HepG2 (cell line): ENCODE measurements around the gene RMRP. TPM values are rescaled to one million over a fixed set of nuclear protein-coding genes. Genes with fewer than 3 reads are reported as not detected.

Experiments
- ARNTL ChIP-seq: sonication (generic); formaldehyde crosslinking; IDR thresholded peaks from 2 replicates; pipeline ENCODE4 v1.4.0; 2020; ENCODE audit warnings: mild to moderate bottlenecking, missing genetic modification reagents
- ATF5 ChIP-seq: sonication (generic); formaldehyde crosslinking; IDR thresholded peaks from 2 replicates; pipeline ENCODE4 v1.4.0; 2020; ENCODE audit warnings: mild to moderate bottlenecking, low read depth, missing genetic modification reagents
- ATRX ChIP-seq: sonication (generic); formaldehyde crosslinking; IDR thresholded peaks from 2 replicates; pipeline ENCODE4 v1.4.0; 2020; ENCODE audit warnings: missing genetic modification reagents, borderline replicate concordance
- GMEB1 ChIP-seq: sonication (generic); formaldehyde crosslinking; IDR thresholded peaks from 2 replicates; pipeline ENCODE4 v1.5.1; 2020; ENCODE audit warnings: missing genetic modification reagents, mild to moderate bottlenecking, borderline replicate concordance
- KDM2A ChIP-seq: sonication (generic); formaldehyde crosslinking; IDR thresholded peaks from 2 replicates; pipeline ENCODE4 v1.4.0; 2020; ENCODE audit warnings: low read depth, missing genetic modification reagents, borderline replicate concordance
- MAFF ChIP-seq: IDR thresholded peaks from 2 replicates; pipeline ENCODE4 v1.6.1; 2011; ENCODE audit warnings: low read depth, low read length, improper control_type of control experiment
- MXI1 ChIP-seq: IDR thresholded peaks from 3 replicates; pipeline ENCODE4 v1.6.1; 2012; ENCODE audit warnings: low read depth, low read length, inconsistent platforms, borderline replicate concordance
- MYNN ChIP-seq: sonication (generic); formaldehyde crosslinking; IDR thresholded peaks from 2 replicates; pipeline ENCODE4 v1.4.0; 2020; ENCODE audit warnings: mild to moderate bottlenecking, low read depth, missing genetic modification reagents
- MYPOP ChIP-seq: sonication (generic); formaldehyde crosslinking; IDR thresholded peaks from 2 replicates; pipeline ENCODE4 v1.8.1; 2023; ENCODE audit warnings: mild to moderate bottlenecking, moderate library complexity, missing genetic modification reagents
- NCOA2 ChIP-seq: sonication (generic); formaldehyde crosslinking; IDR thresholded peaks from 2 replicates; pipeline ENCODE4 v1.8.0; 2022; ENCODE audit warnings: inconsistent platforms
- PCBP1 ChIP-seq: fragments of 200-400 bp; formaldehyde crosslinking; IDR thresholded peaks from 2 replicates; pipeline ENCODE4 v1.6.1; 2017; ENCODE audit warnings: mild to moderate bottlenecking, low read depth, low read length, borderline replicate concordance
- SIX1 ChIP-seq: sonication (generic); formaldehyde crosslinking; IDR thresholded peaks from 2 replicates; pipeline ENCODE4 v1.4.0; 2020; ENCODE audit warnings: missing genetic modification reagents, borderline replicate concordance
- TBX2 ChIP-seq: sonication (generic); formaldehyde crosslinking; IDR thresholded peaks from 2 replicates; pipeline ENCODE4 v1.5.0; 2020; ENCODE audit warnings: missing genetic modification reagents, mild to moderate bottlenecking, borderline replicate concordance
- TOPORS ChIP-seq: sonication (generic); formaldehyde crosslinking; IDR thresholded peaks from 2 replicates; pipeline ENCODE4 v1.8.0; 2023; ENCODE audit warnings: mild to moderate bottlenecking, missing genetic modification reagents
- ZMAT5 ChIP-seq: sonication (generic); formaldehyde crosslinking; IDR thresholded peaks from 2 replicates; pipeline ENCODE4 v1.5.0; 2020; ENCODE audit warnings: mild to moderate bottlenecking, low read depth, missing genetic modification reagents, borderline replicate concordance
- ZNF251 ChIP-seq: sonication (generic); formaldehyde crosslinking; IDR thresholded peaks from 2 replicates; pipeline ENCODE4 v1.9.0; 2021; ENCODE audit warnings: mild to moderate bottlenecking, missing genetic modification reagents
- ZNF317 ChIP-seq: sonication (generic); formaldehyde crosslinking; IDR thresholded peaks from 2 replicates; pipeline ENCODE4 v1.5.0; 2020; ENCODE audit warnings: mild to moderate bottlenecking, missing genetic modification reagents
- ZNF333 ChIP-seq: sonication (generic); formaldehyde crosslinking; IDR thresholded peaks from 2 replicates; pipeline ENCODE4 v1.4.0; 2020; ENCODE audit warnings: mild to moderate bottlenecking, missing genetic modification reagents, borderline replicate concordance
- ZNF432 ChIP-seq: sonication (generic); formaldehyde crosslinking; IDR thresholded peaks from 2 replicates; pipeline ENCODE4 v1.5.0; 2020; ENCODE audit warnings: missing genetic modification reagents, mild to moderate bottlenecking, borderline replicate concordance
- ZNF703 ChIP-seq: sonication (generic); formaldehyde crosslinking; IDR thresholded peaks from 2 replicates; pipeline ENCODE4 v1.5.1; 2020; ENCODE audit warnings: missing genetic modification reagents, mild to moderate bottlenecking, moderate library complexity, borderline replicate concordance
- ZNF709 ChIP-seq: sonication (generic); formaldehyde crosslinking; IDR thresholded peaks from 2 replicates; pipeline ENCODE4 v1.5.0; 2020; ENCODE audit warnings: mild to moderate bottlenecking, missing genetic modification reagents
- ZNF784 ChIP-seq: sonication (generic); formaldehyde crosslinking; IDR thresholded peaks from 2 replicates; pipeline ENCODE4 v1.5.1; 2020; ENCODE audit warnings: missing genetic modification reagents, mild to moderate bottlenecking, borderline replicate concordance
- ZSCAN9 ChIP-seq: IDR thresholded peaks from 2 replicates; pipeline ENCODE4 v1.6.1; 2016; ENCODE audit warnings: borderline replicate concordance
- polyA plus RNA-seq, 8 experiments: library from polyadenylated mRNA; depleted of rRNA in 3 of 8; stranded (reverse) in 7 of 8; unstranded in 1 of 8; fragments of >200 nt; fragmentation: Illumina TruSeq in 4 of 8; extraction: Trizol in 4 of 8; gene quantifications; 2 replicates each; pipeline versions ENCODE4 v1.2.1 to v1.2.3, GENCODE V29; 2011 to 2016; ENCODE audit warnings: low read depth in 4 of 8, missing spikeins in 1 of 8, mixed read lengths in 1 of 8; ENCODE audit not compliant: insufficient read depth in 1 of 8
- total RNA-seq, 5 experiments: library from RNA; depleted of rRNA; stranded (reverse); fragments of >200 nt; fragmentation: Illumina TruSeq; extraction: Trizol; gene quantifications; 2 replicates each; pipeline ENCODE4 v1.2.3, GENCODE V29; 2016; ENCODE audit warnings: low read depth in 1 of 5

RMRP gene
- total and polyA plus RNA-seq, 2 of the 13 experiments (the other 11 are each of a cell fraction or from before 2014, with no cell fraction given): 51.4 to 4,025 TPM

- TF ChIP-seq NCOA2 (CRISPR knock-in tag): peak; percentile 47; the same call in 1 of the 2 replicates
- TF ChIP-seq ZSCAN9 (CRISPR knock-in tag): no peak; the same call in 1 of the 2 replicates
- no peak for TF ChIP-seq TOPORS (CRISPR knock-in tag)
- no peak for TF ChIP-seq ATF5 (CRISPR knock-in tag)
- no peak for TF ChIP-seq ZNF784 (CRISPR knock-in tag)
- TF ChIP-seq ZNF709 (CRISPR knock-in tag): no peak
- no peak for TF ChIP-seq ATRX (CRISPR knock-in tag)
- TF ChIP-seq ZNF432: no peak
- TF ChIP-seq ARNTL: no peak
- no peak for TF ChIP-seq PCBP1
- no peak for TF ChIP-seq MYPOP (CRISPR knock-in tag)
- no peak for TF ChIP-seq MXI1
- TF ChIP-seq ZNF333 (CRISPR knock-in tag): no peak
- no peak; the same call in 1 of the 2 replicates for TF ChIP-seq KDM2A (CRISPR knock-in tag)
- no peak for TF ChIP-seq ZMAT5
- 0 out of 2 replicates have a peak, but pooled peaks have one; percentile 20 for TF ChIP-seq ZNF317 (CRISPR knock-in tag)
- TF ChIP-seq GMEB1: no peak
- TF ChIP-seq ZNF251 (CRISPR knock-in tag): no peak
- TF ChIP-seq TBX2: peak; percentile 53; the same call in 1 of the 2 replicates
- TF ChIP-seq SIX1 (CRISPR knock-in tag): peak; percentile 74; the same call in 1 of the 2 replicates
- no peak for TF ChIP-seq ZNF703 (CRISPR knock-in tag)
- TF ChIP-seq MAFF: no peak
- TF ChIP-seq MYNN (CRISPR knock-in tag): no peak
These were observed 11.7 kb upstream of the RMRP start (continued) for GRCh38 chr9:35669331-35670145.
